IMR-90 (cell line): ENCODE measurements around the gene PSEN2. TPM values are rescaled to one million over a fixed set of nuclear protein-coding genes. Genes with fewer than 3 reads are reported as not detected.

ENCODE experiments used
- ATAC-seq: fragments of 200-7000 bp; cut with Tn5 transposase; 2 replicates; pipeline ENCODE4 v1.9.1; 2020; ENCODE audit warnings: low read depth, mild to moderate bottlenecking, moderate library complexity
- BruUV-seq: library from RNA; stranded (reverse); fragments of 400-500 nt; replicated peaks from 2 replicates; lab custom pipeline; 2021; lab: Mats Ljungman, UMichigan
- CTCF ChIA-PET: fragments of 300-600 bp; formaldehyde crosslinking; extraction: SDS; loops from one replicate; lab custom pipeline; 2021; ENCODE audit warnings: antibody characterized with exemption; lab: Yijun Ruan, JAX
- POLR2A ChIA-PET: fragments of 300-600 bp; sonication (Branson Sonifier 250); formaldehyde crosslinking; loops from one replicate; lab custom pipeline; 2022; ENCODE audit warnings: antibody characterized with exemption; ENCODE audit not compliant: unreplicated experiment; lab: Charles Lee
- DNase-seq: peaks from one replicate; pipeline ENCODE4 v3.0.0; 2013
- H2AFZ ChIP-seq: replicated peaks from 2 replicates; pipeline ENCODE3; 2013; ENCODE audit warnings: low read length, mild to moderate bottlenecking; ENCODE audit not compliant: poor library complexity
- H2AK5ac ChIP-seq: 2 replicates; pipeline ENCODE4 v1.6.1; 2013; ENCODE audit warnings: low read depth, low read length, inconsistent platforms
- H2AK9ac ChIP-seq: replicated peaks from 2 replicates; pipeline ENCODE3; 2013; ENCODE audit warnings: mild to moderate bottlenecking, low read depth, low read length, moderate library complexity; ENCODE audit not compliant: poor library complexity
- H2BK120ac ChIP-seq: 2 replicates; pipeline ENCODE4 v1.6.1; 2013; ENCODE audit warnings: low read depth, low read length, inconsistent platforms
- H2BK15ac ChIP-seq: 3 replicates; pipeline ENCODE4 v1.6.1; 2013; ENCODE audit warnings: low read depth, low read length, inconsistent platforms
- H2BK20ac ChIP-seq: 2 replicates; pipeline ENCODE4 v1.6.1; 2013; ENCODE audit warnings: low read depth, mild to moderate bottlenecking, inconsistent platforms, low read length, moderate library complexity
- H2BK5ac ChIP-seq: 2 replicates; pipeline ENCODE4 v1.6.1; 2013; ENCODE audit warnings: mild to moderate bottlenecking, low read depth, low read length, inconsistent platforms; ENCODE audit not compliant: poor library complexity, severe bottlenecking
- H3K14ac ChIP-seq: replicated peaks from 2 replicates; pipeline ENCODE4 v1.6.1; 2013; ENCODE audit warnings: low read depth, low read length, inconsistent platforms
- H3K18ac ChIP-seq: 2 replicates; pipeline ENCODE4 v1.6.1; 2013; ENCODE audit warnings: low read depth, low read length, control low read depth
- H3K23ac ChIP-seq: 2 replicates; pipeline ENCODE4 v1.6.1; 2013; ENCODE audit warnings: low read depth, low read length, inconsistent platforms
- H3K27ac ChIP-seq: 2 replicates; pipeline ENCODE4 v1.5.1; 2013; ENCODE audit warnings: mild to moderate bottlenecking, control low read depth, low read length; ENCODE audit not compliant: insufficient read depth
- H3K27me3 ChIP-seq: 2 replicates; pipeline ENCODE4 v1.6.1; 2013; ENCODE audit warnings: low read length; ENCODE audit not compliant: control insufficient read depth, insufficient read depth
- H3K36me3 ChIP-seq: 2 replicates; pipeline ENCODE4 v1.6.1; 2013; ENCODE audit warnings: low read length, mixed read lengths; ENCODE audit not compliant: control insufficient read depth, insufficient read depth
- H3K4ac ChIP-seq: 2 replicates; pipeline ENCODE4 v1.6.1; 2013; ENCODE audit warnings: low read depth, low read length, inconsistent platforms
- H3K4me1 ChIP-seq: 2 replicates; pipeline ENCODE4 v1.6.1; 2013; ENCODE audit warnings: low read length, mixed read lengths; ENCODE audit not compliant: control insufficient read depth, insufficient read depth
- H3K4me2 ChIP-seq: 2 replicates; pipeline ENCODE4 v1.6.1; 2013; ENCODE audit warnings: low read depth, mild to moderate bottlenecking, control low read depth, low read length, moderate library complexity
- H3K4me3 ChIP-seq: 2 replicates; pipeline ENCODE4 v1.5.1; 2013; ENCODE audit warnings: low read depth, mild to moderate bottlenecking, control low read depth, low read length, moderate library complexity; ENCODE audit not compliant: insufficient read depth
- H3K56ac ChIP-seq: 2 replicates; pipeline ENCODE4 v1.6.1; 2013; ENCODE audit warnings: low read length, inconsistent platforms; ENCODE audit not compliant: insufficient read depth; ENCODE audit errors: extremely low read depth
- H3K79me1 ChIP-seq, 2 experiments: 2 replicates each; pipeline ENCODE4 v1.6.1; 2013; ENCODE audit warnings: low read length in 2 of 2, inconsistent platforms in 1 of 2, low read depth in 1 of 2
- H3K9ac ChIP-seq: 2 replicates; pipeline ENCODE4 v1.6.1; 2013; ENCODE audit warnings: low read depth, low read length, control low read depth
- H3K9me1 ChIP-seq: 2 replicates; pipeline ENCODE4 v1.6.1; 2013; ENCODE audit warnings: low read length, inconsistent platforms; ENCODE audit not compliant: insufficient read depth
- H3K9me3 ChIP-seq: 2 replicates; pipeline ENCODE4 v1.6.1; 2013; ENCODE audit warnings: low read length; ENCODE audit not compliant: control insufficient read depth, insufficient read depth
- H4K20me1 ChIP-seq: 2 replicates; pipeline ENCODE4 v1.6.1; 2013; ENCODE audit warnings: low read length, inconsistent platforms; ENCODE audit not compliant: insufficient read depth
- H4K5ac ChIP-seq: 2 replicates; pipeline ENCODE4 v1.6.1; 2013; ENCODE audit warnings: mild to moderate bottlenecking, low read depth, low read length, control low read depth
- H4K8ac ChIP-seq, 2 experiments: 2 replicates each; pipeline ENCODE4 v1.6.1; 2013; ENCODE audit warnings: low read depth in 2 of 2, low read length in 2 of 2, control low read depth in 1 of 2, inconsistent platforms in 1 of 2
- H4K91ac ChIP-seq: 2 replicates; pipeline ENCODE4 v1.6.1; 2013; ENCODE audit warnings: low read depth, low read length, inconsistent platforms; ENCODE audit not compliant: insufficient read depth
- BHLHE40 ChIP-seq: fragments of 150-350 bp; IDR thresholded peaks from 2 replicates; pipeline ENCODE4 v1.6.1; 2016; ENCODE audit warnings: mild to moderate bottlenecking, low read depth, low read length
- MAFK ChIP-seq: IDR thresholded peaks from 2 replicates; pipeline ENCODE4 v1.6.1; 2012; ENCODE audit warnings: low read depth, low read length, improper control_type of control experiment
- MAZ ChIP-seq: IDR thresholded peaks from 2 replicates; pipeline ENCODE4 v1.6.1; 2012; ENCODE audit warnings: low read depth, mild to moderate bottlenecking, low read length, improper control_type of control experiment, moderate library complexity, borderline replicate concordance
- NFE2L2 ChIP-seq: fragments of 150-350 bp; IDR thresholded peaks from 2 replicates; pipeline ENCODE4 v1.6.1; 2016; ENCODE audit warnings: low read depth, mild to moderate bottlenecking, low read length
- RCOR1 ChIP-seq: IDR thresholded peaks from 2 replicates; pipeline ENCODE4 v1.6.1; 2012; ENCODE audit warnings: mild to moderate bottlenecking, low read length, improper control_type of control experiment; ENCODE audit not compliant: insufficient replicate concordance
- WGBS, 2 experiments: methylation state at CpG; one replicate each; pipeline versions ENCODE4 v1.1.5 to v1.1.7; 2013; ENCODE audit warnings: missing lambda C conversion rate in 2 of 2; ENCODE audit not compliant: insufficient read length in 1 of 2; ENCODE audit errors: extremely low coverage in 2 of 2; 5-methylcytosine and 5-hydroxymethylcytosine counted together
- dilution Hi-C: fragments of 300-500 bp; cut with HindIII; formaldehyde crosslinking; loops from one replicate; pipeline ENCODE4 v1.14.3; 2018; ENCODE audit warnings: low sequenced_read_pairs; ENCODE audit not compliant: unreplicated experiment
- in situ Hi-C: fragments of 300-500 bp; cut with MboI; formaldehyde crosslinking; loops from 3 replicates; pipeline ENCODE4 v1.14.3; 2019; ENCODE audit warnings: low sequenced_read_pairs, inconsistent platforms, mixed read lengths
- intact Hi-C: fragments of 100-400 bp; cut with micrococcal nuclease; formaldehyde crosslinking; loops from 2 replicates; pipeline ENCODE4 v1.10.0; 2022
- polyA plus RNA-seq, 3 experiments: library from polyadenylated mRNA; depleted of rRNA; stranded (reverse); fragments of >200 nt; gene quantifications; 2 replicates each; pipeline ENCODE4 v1.2.3, GENCODE V29; 2012; ENCODE audit warnings: low replicate concordance in 1 of 3
- total RNA-seq: library from RNA; depleted of rRNA; stranded (reverse); fragments of >200 nt; gene quantifications from 2 replicates; pipeline ENCODE4 v1.2.3, GENCODE V29; 2012
- TF ChIP-seq, protein P1 (sequence below): conservative IDR thresholded peaks from 2 replicates; pipeline ENCODE4 v1.5.1; 2012; ENCODE audit warnings: mild to moderate bottlenecking, low read depth, low read length, improper control_type of control experiment

Gene PSEN2
- total and polyA plus RNA-seq, 2 of the 4 experiments (the other 2 are of a cell fraction) = 15.0 to 24.4 TPM

DNA sequence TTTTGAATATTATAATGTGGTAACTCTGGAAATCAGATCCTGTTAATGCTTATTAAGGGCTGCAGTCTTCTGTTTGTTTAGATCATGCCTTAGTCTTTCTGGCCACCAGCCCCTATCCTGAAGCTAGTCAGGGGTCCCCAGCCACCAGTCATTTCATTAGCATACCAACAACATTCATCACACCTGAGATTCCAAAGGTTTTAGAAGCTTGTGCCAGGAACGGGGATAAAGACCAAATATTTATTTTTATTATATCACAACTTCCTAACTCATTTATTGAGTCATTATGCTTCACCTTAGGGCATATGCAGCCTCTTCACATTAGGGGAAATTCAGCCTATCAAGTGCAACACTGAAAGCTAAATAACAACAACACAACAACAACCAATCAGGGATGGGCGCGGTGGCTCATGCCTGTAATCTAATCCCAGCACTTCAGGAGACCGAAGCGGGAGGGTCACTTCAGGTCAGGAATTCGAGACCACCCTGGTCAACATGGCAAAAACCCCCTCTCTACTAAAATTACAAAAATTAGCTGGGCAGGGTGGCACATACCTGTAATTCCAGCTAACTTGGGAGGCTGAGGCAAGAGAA lies 2.9 kb upstream of the PSEN2 start:
- H2BK120ac ChIP-seq = no peak overlapping the region
- no peak overlapping the region for H3K4ac ChIP-seq
- H3K9me1 ChIP-seq = peaks cover 10% of the 10 kb centered on the region; the same call in 1 of the 2 replicates
- H3K4me3 ChIP-seq = no peak overlapping the region
- no peak overlapping the region for H3K14ac ChIP-seq
- no peaks in the 10 kb centered on the region for H3K36me3 ChIP-seq
- no peak overlapping the region for H3K18ac ChIP-seq
- no peak overlapping the region for H2AFZ ChIP-seq
- intact Hi-C loops = no loop called here
- H3K9me3 ChIP-seq = no peaks in the 10 kb centered on the region
- no peak overlapping the region for H3K56ac ChIP-seq
- peaks cover 3 to 13% of the 10 kb centered on the region in 2 experiments; a peak in 3 of 4 replicates for H3K79me1 ChIP-seq
- no peak overlapping the region for H2BK5ac ChIP-seq
- DNase-seq = no peak
- H4K91ac ChIP-seq = no peak overlapping the region
- BruUV-seq = no TSS peak
- POLR2A ChIA-PET = no interaction called here
- no peak overlapping the region for H4K5ac ChIP-seq
- no peak overlapping the region for H2AK5ac ChIP-seq
- H2BK20ac ChIP-seq = no peak overlapping the region
- in situ Hi-C loops = no loop called here
- no peaks in the 10 kb centered on the region for H4K20me1 ChIP-seq
- CTCF ChIA-PET = no interaction called here
- H2AK9ac ChIP-seq = no peak overlapping the region
- H2BK15ac ChIP-seq = no peak overlapping the region
- WGBS, 2 experiments = no CpG with 5 or more reads among the region's 6 CpGs
- TF ChIP-seq, protein P1, sequence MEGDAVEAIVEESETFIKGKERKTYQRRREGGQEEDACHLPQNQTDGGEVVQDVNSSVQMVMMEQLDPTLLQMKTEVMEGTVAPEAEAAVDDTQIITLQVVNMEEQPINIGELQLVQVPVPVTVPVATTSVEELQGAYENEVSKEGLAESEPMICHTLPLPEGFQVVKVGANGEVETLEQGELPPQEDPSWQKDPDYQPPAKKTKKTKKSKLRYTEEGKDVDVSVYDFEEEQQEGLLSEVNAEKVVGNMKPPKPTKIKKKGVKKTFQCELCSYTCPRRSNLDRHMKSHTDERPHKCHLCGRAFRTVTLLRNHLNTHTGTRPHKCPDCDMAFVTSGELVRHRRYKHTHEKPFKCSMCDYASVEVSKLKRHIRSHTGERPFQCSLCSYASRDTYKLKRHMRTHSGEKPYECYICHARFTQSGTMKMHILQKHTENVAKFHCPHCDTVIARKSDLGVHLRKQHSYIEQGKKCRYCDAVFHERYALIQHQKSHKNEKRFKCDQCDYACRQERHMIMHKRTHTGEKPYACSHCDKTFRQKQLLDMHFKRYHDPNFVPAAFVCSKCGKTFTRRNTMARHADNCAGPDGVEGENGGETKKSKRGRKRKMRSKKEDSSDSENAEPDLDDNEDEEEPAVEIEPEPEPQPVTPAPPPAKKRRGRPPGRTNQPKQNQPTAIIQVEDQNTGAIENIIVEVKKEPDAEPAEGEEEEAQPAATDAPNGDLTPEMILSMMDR = no peak
- TF ChIP-seq NFE2L2 (no peak), BHLHE40 (no peak), RCOR1 (no peak), MAZ (no peak), MAFK (no peak)
- peaks cover 6% of the 10 kb centered on the region for H3K4me1 ChIP-seq
- dilution Hi-C loops = no loop called here
- H3K23ac ChIP-seq = no peak overlapping the region
- no peak overlapping the region for H3K27ac ChIP-seq
- H3K9ac ChIP-seq = no peak overlapping the region
- H3K27me3 ChIP-seq = no peaks in the 10 kb centered on the region
- no peak for ATAC-seq
- H4K8ac ChIP-seq = no peak overlapping the region
- no peak overlapping the region for H3K4me2 ChIP-seq
